Skeletal muscle cell (primary cell): ENCODE results near the gene AAK1.

Source experiments
- DNase-seq: peaks from one replicate; pipeline ENCODE4 v3.0.0-alpha.2; 2010; ENCODE audit warnings: low read depth
- H3K4me3 ChIP-seq: 2 replicates; pipeline ENCODE4 v1.5.1; 2011; ENCODE audit warnings: low read depth, mild to moderate bottlenecking, control low read depth, low read length, moderate library complexity

The AAK1 gene

GRCh38 chr2:69605284-69605683 lies 38.3 kb downstream of the AAK1 start:
- DNase-seq: no peak

GRCh38 chr2:69604836-69605235 lies 38.7 kb downstream of the AAK1 start:
- DNase-seq: no peak
- H3K4me3 ChIP-seq: no peak overlapping the region

More at GRCh38 chr2:69605284-69605683, 38.3 kb downstream of the AAK1 start:
- H3K4me3 ChIP-seq: no peak overlapping the region

- no peak overlapping the region for H3K4me3 ChIP-seq
- no peak for DNase-seq
Observed at GRCh38 chr2:69604026-69604678, 39.4 kb downstream of the AAK1 start.

- H3K4me3 ChIP-seq: no peak overlapping the region
- no peak for DNase-seq
Observed at GRCh38 chr2:69603146-69603743, 40.3 kb downstream of the AAK1 start.

GRCh38 chr2:69601179-69601612 lies 42.3 kb downstream of the AAK1 start:
- H3K4me3 ChIP-seq: no peak overlapping the region
- DNase-seq: peak; percentile 38

- no peak for DNase-seq
- no peak overlapping the region for H3K4me3 ChIP-seq
Observed at GRCh38 chr2:69600425-69600824, 43.1 kb downstream of the AAK1 start.

- no peak overlapping the region for H3K4me3 ChIP-seq
- no peak for DNase-seq
Observed at GRCh38 chr2:69597843-69598610, 45.5 kb downstream of the AAK1 start.

GRCh38 chr2:69597105-69597504 lies 46.4 kb downstream of the AAK1 start:
- DNase-seq: no peak
- no peak overlapping the region for H3K4me3 ChIP-seq

- no peak overlapping the region for H3K4me3 ChIP-seq
- DNase-seq: no peak
Observed at GRCh38 chr2:69594341-69594740, 49.2 kb downstream of the AAK1 start.

- no peak for DNase-seq
- no peak overlapping the region for H3K4me3 ChIP-seq
Observed at GRCh38 chr2:69592511-69592910, 51.0 kb downstream of the AAK1 start.

- H3K4me3 ChIP-seq: no peak overlapping the region
- DNase-seq: no peak
Observed at GRCh38 chr2:69589973-69590652, 53.4 kb downstream of the AAK1 start.

GRCh38 chr2:69588945-69589344 lies 54.6 kb downstream of the AAK1 start:
- DNase-seq: no peak
- no peak overlapping the region for H3K4me3 ChIP-seq

GRCh38 chr2:69588403-69588802 lies 55.1 kb downstream of the AAK1 start:
- no peak for DNase-seq
- no peak overlapping the region for H3K4me3 ChIP-seq

- no peak for DNase-seq
Observed at GRCh38 chr2:69585855-69586555, 57.5 kb downstream of the AAK1 start.

GRCh38 chr2:69584127-69584889 lies 59.2 kb downstream of the AAK1 start:
- no peak overlapping the region for H3K4me3 ChIP-seq
- DNase-seq: no peak

More at GRCh38 chr2:69585855-69586555, 57.5 kb downstream of the AAK1 start:
- no peak overlapping the region for H3K4me3 ChIP-seq

- DNase-seq: no peak
- H3K4me3 ChIP-seq: no peak overlapping the region
Observed at GRCh38 chr2:69583321-69583833, 60.2 kb downstream of the AAK1 start.

GRCh38 chr2:69582582-69583176 lies 60.9 kb downstream of the AAK1 start:
- no peak for DNase-seq
- no peak overlapping the region for H3K4me3 ChIP-seq
